OCI-LY3 (cell line): ENCODE data around the gene CA10.

Source experiments
- CTCF ChIP-seq: fragments of 200-600, 300-600 bp; sonication (generic); IDR thresholded peaks from 2 replicates; pipeline ENCODE4 v1.5.1; 2014; ENCODE audit warnings: antibody characterized with exemption, low read length, low read depth
- EZH2phosphoT487 ChIP-seq: fragments of 200-600 bp; shearing (Covaris generic); IDR thresholded peaks from 2 replicates; pipeline ENCODE4 v1.6.1; 2018; ENCODE audit warnings: antibody characterized with exemption, mixed run types, low read depth

GRCh38 chr17:51590071-51590656 lies 568.4 kb downstream of the CA10 start:
- no peak for TF ChIP-seq CTCF
- no peak for TF ChIP-seq EZH2phosphoT487
